SU-DHL-6 (cell line): ENCODE data around the gene EPHA4.

Experiments used
- H2AFZ ChIP-seq: fragments of 200-600 bp; sonication (generic); 2 replicates; pipeline ENCODE4 v1.6.1; 2014; ENCODE audit warnings: low read depth, mild to moderate bottlenecking, moderate library complexity, mixed read lengths, antibody characterized with exemption, low read length; ENCODE audit not compliant: severe bottlenecking
- H3F3A ChIP-seq: fragments of 200-600 bp; shearing (Covaris generic); 2 replicates; pipeline ENCODE4 v1.6.0; 2016; ENCODE audit warnings: antibody characterized with exemption, mild to moderate bottlenecking; ENCODE audit not compliant: insufficient read depth
- H3K27ac ChIP-seq: fragments of 200-600 bp; sonication (generic); 2 replicates; pipeline ENCODE4 v1.5.1; 2016; ENCODE audit warnings: low read depth, mild to moderate bottlenecking, low read length, moderate library complexity, mixed read lengths
- H3K27me3 ChIP-seq: fragments of 200-600 bp; sonication (generic), shearing (Covaris generic); 2 replicates; pipeline ENCODE4 v1.6.0; 2014; ENCODE audit warnings: mild to moderate bottlenecking, low read length
- H3K36me3 ChIP-seq: fragments of 200-600 bp; sonication (generic); 2 replicates; pipeline ENCODE4 v1.6.1; 2014; ENCODE audit warnings: mild to moderate bottlenecking, low read length, mixed read lengths
- H3K4me2 ChIP-seq: fragments of 300-600, 200-600 bp; shearing (Covaris generic), sonication (generic); 2 replicates; pipeline ENCODE4 v1.6.0; 2014; ENCODE audit warnings: low read length, low read depth, mild to moderate bottlenecking; ENCODE audit not compliant: poor library complexity, severe bottlenecking
- H3K4me3 ChIP-seq: fragments of 200-600 bp; sonication (generic); 2 replicates; pipeline ENCODE4 v1.5.1; 2014; ENCODE audit warnings: antibody characterized with exemption, low read length, mild to moderate bottlenecking, mixed read lengths; ENCODE audit not compliant: insufficient read depth, poor library complexity, severe bottlenecking
- H3K79me2 ChIP-seq: fragments of 200-600 bp; sonication (generic); 2 replicates; pipeline ENCODE4 v1.6.1; 2014; ENCODE audit warnings: mild to moderate bottlenecking, low read length, moderate library complexity; ENCODE audit not compliant: insufficient read depth
- H3K9ac ChIP-seq: fragments of 200-600 bp; sonication (generic); 2 replicates; pipeline ENCODE4 v1.7.0; 2014; ENCODE audit warnings: mild to moderate bottlenecking, low read length
- H3K9me2 ChIP-seq: fragments of 200-600 bp; sonication (generic); replicated peaks from 2 replicates; pipeline ENCODE4 v1.6.1; 2014; ENCODE audit warnings: low read length; ENCODE audit not compliant: insufficient read depth
- H3K9me3 ChIP-seq: fragments of 200-600 bp; sonication (generic); 2 replicates; pipeline ENCODE4 v1.6.1; 2014; ENCODE audit warnings: low read length, mixed read lengths; ENCODE audit not compliant: insufficient read depth
- H4K20me1 ChIP-seq: fragments of 200-600 bp; sonication (generic); 2 replicates; pipeline ENCODE4 v1.6.1; 2014; ENCODE audit warnings: low read depth, mild to moderate bottlenecking, antibody characterized with exemption, low read length, moderate library complexity, mixed read lengths
- EZH2phosphoT487 ChIP-seq: fragments of 200-600 bp; sonication (generic), shearing (Covaris generic); conservative IDR thresholded peaks from 2 replicates; pipeline ENCODE4 v1.6.1; 2018; ENCODE audit warnings: mild to moderate bottlenecking, antibody characterized with exemption, low read length, moderate library complexity, mixed read lengths
- TF ChIP-seq, protein P1 (sequence below): fragments of 200-600 bp; sonication (generic); IDR thresholded peaks from one replicate; pipeline ENCODE4 v1.5.1; 2017; ENCODE audit warnings: antibody characterized with exemption, mild to moderate bottlenecking, low read length, moderate library complexity; ENCODE audit not compliant: insufficient read depth, poor library complexity, severe bottlenecking

Gene EPHA4

DNA sequence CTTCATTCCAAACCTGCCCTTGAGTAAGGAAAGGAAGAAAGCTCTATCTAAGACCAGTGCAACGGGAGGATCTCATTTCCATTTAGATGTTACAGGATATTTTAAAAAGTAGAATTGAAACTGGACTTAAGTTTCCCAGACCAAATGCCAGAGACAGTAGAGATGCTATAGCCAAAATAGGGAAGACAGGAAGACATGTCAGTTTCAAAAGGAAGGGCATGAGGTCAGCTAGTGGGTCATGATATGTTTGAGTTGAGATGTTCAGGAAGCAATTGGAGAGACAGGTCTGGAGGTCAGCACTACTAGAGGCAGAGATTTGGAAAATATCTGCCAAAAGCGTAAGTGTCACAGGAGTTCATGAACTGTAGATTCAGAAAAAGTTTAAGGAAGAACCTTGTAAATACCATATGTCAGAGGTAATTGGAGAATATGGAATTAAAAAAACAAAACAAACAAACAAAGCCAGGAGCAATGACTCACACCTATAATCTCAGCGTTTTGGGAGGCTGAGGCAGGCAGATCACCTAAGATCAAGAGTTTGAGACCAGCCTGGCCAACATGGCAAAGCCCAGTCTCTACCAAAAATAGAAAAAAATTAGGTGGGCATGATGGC lies 50.8 kb downstream of the EPHA4 start:
- no peaks in the 10 kb centered on the region for H3K9me2 ChIP-seq
- H3K27me3 ChIP-seq, result no peaks in the 10 kb centered on the region
- no peaks in the 10 kb centered on the region for H3K36me3 ChIP-seq
- no peak overlapping the region for H3K4me3 ChIP-seq
- no peak overlapping the region for H3K4me2 ChIP-seq
- H2AFZ ChIP-seq, result no peak overlapping the region
- no peaks in the 10 kb centered on the region for H3K9me3 ChIP-seq
- H4K20me1 ChIP-seq, result no peaks in the 10 kb centered on the region
- no peaks in the 10 kb centered on the region for H3F3A ChIP-seq
- no peak overlapping the region for H3K9ac ChIP-seq
- H3K79me2 ChIP-seq, result no peaks in the 10 kb centered on the region
- no peak overlapping the region for H3K27ac ChIP-seq
- TF ChIP-seq EZH2phosphoT487, result no peak
- TF ChIP-seq, protein P1, sequence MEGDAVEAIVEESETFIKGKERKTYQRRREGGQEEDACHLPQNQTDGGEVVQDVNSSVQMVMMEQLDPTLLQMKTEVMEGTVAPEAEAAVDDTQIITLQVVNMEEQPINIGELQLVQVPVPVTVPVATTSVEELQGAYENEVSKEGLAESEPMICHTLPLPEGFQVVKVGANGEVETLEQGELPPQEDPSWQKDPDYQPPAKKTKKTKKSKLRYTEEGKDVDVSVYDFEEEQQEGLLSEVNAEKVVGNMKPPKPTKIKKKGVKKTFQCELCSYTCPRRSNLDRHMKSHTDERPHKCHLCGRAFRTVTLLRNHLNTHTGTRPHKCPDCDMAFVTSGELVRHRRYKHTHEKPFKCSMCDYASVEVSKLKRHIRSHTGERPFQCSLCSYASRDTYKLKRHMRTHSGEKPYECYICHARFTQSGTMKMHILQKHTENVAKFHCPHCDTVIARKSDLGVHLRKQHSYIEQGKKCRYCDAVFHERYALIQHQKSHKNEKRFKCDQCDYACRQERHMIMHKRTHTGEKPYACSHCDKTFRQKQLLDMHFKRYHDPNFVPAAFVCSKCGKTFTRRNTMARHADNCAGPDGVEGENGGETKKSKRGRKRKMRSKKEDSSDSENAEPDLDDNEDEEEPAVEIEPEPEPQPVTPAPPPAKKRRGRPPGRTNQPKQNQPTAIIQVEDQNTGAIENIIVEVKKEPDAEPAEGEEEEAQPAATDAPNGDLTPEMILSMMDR, result no peak

DNA sequence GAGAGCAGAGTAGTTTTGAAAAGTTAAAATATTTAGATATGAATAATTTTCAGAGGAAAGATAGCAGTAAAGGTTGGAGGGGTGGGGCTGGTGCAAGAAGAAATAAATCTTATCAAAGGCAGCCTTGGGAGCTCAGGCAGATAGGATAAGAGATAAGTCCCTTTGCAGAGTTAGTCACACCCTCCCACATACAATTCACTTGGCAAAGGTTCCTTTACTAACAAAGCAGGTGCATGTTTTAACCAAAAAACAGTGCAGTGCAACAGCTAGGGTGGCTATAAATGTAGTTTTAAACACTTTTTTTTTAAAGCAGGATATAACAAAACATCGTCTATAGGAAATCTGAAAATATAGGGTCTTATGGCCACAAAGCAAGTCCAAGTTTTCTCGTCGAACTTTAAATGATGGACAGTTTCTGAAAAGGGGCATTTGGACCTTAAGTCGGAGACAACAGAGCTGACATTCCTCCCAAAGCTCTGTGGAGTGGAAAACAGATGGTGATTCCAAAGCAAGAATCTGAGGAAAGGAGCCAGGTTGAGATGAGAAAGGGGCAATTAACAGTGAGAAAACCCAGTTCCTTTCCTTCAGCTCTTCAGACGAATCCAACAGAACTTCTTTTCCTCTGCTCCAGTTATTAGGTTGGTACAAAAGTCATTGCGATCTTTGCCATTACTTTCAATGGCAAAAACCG lies 53.0 kb downstream of the EPHA4 start:
- no peaks in the 10 kb centered on the region for H3K27me3 ChIP-seq
- H2AFZ ChIP-seq, result no peak overlapping the region
- no peaks in the 10 kb centered on the region for H3K36me3 ChIP-seq
- no peaks in the 10 kb centered on the region for H4K20me1 ChIP-seq
- no peak for TF ChIP-seq EZH2phosphoT487
- TF ChIP-seq, protein P1, result no peak
- no peak overlapping the region for H3K4me2 ChIP-seq
- H3K79me2 ChIP-seq, result no peaks in the 10 kb centered on the region
- no peak overlapping the region for H3K9ac ChIP-seq
- H3F3A ChIP-seq, result no peaks in the 10 kb centered on the region
- H3K9me3 ChIP-seq, result no peaks in the 10 kb centered on the region
- no peaks in the 10 kb centered on the region for H3K9me2 ChIP-seq
- H3K27ac ChIP-seq, result no peak overlapping the region
- no peak overlapping the region for H3K4me3 ChIP-seq

DNA sequence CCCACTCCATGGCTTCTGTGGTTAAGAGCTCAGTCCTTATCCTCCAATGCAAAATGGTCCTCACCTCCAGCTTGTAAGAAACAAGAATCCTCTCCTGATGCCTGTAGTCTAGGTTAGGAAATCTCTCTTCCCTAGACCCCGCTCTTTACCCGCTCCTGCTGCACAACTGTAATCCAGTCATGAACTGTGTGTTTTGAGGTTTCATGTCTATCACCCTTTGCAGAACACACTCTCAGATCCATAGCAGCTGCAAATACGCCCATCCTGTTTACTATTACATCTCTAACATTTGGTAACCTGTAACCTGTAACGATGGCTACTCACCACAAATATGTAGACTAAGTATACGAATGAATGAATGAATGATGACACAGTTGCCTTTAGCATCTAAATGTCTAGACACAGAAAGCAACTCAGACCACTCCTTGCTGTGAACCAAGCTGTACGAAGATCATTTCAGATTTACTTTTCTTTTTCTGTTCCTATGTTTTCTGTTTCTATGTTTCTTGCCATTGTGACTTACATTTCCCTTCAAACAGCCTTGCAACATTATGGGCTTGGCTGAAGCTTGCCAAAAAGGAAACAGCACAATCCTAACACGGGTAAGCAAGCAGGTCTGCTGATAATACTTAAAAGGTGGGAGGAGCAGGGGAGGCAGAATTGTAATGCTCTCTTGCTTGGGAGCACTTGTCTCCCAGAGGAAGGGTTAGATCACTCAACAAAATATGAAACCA lies 53.7 kb downstream of the EPHA4 start:
- H3K27ac ChIP-seq, result no peak overlapping the region
- H3K9ac ChIP-seq, result no peak overlapping the region
- no peaks in the 10 kb centered on the region for H3F3A ChIP-seq
- TF ChIP-seq EZH2phosphoT487, result no peak
- TF ChIP-seq, protein P1, result no peak
- no peaks in the 10 kb centered on the region for H3K27me3 ChIP-seq
- no peaks in the 10 kb centered on the region for H4K20me1 ChIP-seq
- no peak overlapping the region for H2AFZ ChIP-seq
- H3K4me3 ChIP-seq, result no peak overlapping the region
- no peaks in the 10 kb centered on the region for H3K9me2 ChIP-seq
- H3K9me3 ChIP-seq, result no peaks in the 10 kb centered on the region
- no peaks in the 10 kb centered on the region for H3K36me3 ChIP-seq
- no peak overlapping the region for H3K4me2 ChIP-seq
- H3K79me2 ChIP-seq, result no peaks in the 10 kb centered on the region
